Measurements from ENCODE around the gene IGFALS.

IGFALS gene

DNA sequence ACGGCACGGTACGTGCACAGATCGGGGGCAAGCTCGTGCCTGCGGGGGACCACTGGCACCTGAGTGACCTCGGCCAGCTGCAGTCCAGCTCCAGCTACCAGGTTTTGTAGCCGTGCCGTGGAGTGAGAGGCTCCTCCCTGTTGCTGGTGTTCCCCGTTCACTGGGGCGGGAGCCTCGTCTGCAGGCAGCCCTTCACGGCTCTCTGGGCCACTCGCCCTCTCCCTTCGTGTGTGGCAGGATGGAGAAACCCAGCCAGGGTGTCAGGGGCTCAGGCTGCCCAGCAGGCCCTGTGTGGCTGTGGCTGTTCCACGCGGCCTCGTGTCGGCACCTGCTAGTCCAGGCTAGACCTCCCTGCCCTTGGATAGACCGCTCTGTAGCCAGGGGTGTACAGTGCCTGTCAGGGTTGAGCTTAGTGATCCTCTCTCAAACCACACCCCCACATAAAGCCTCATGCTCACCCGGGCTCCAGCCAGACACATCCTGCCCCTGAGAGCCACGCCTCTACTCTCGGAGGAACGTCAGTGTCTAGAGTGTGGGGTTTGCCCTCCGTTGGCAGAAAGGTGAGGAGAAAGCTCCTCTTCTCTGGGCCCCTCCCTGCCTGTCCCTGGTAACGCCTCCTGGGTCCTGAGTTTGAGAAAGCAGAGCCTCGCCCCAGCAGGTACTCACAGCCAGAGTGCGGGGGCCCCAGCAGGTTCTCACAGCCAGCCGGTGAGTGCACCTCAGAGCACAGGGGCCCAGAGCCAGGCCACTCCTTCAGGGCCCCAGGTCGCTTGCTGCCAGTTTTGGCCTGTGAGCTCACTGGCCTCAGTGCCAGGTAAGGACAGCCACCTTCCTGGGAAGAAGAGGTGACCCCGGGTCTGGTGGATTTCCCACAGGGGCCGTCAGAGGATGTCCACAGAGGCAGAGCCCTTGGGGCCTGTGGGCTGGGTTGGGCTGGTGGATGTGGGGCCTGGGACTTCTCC, 49.8 kb downstream of the IGFALS start:
- no peaks in the 10 kb centered on the region for H3K27me3 ChIP-seq (replicated peaks in 2 of 5; ENCODE audit: control insufficient read depth in 4 of 5, insufficient read depth in 5 of 5, low read length in 4 of 5)
- ChIA-PET POLR2A (no interaction called here), CTCF (interaction anchor here (0.7 to 1.0 kb wide), 3 partner anchors 38 to 192 kb away, joined by 3 to 4 read pairs (median 3); no protein-coding TSS in a partner anchor)
- 97% methylated on average over 23 of the region's 32 CpGs for WGBS (ENCODE audit: insufficient coverage)
- DNase-seq = no peak
- H3K27ac ChIP-seq (ENCODE audit: insufficient read depth in 1 of 2, low read depth in 1 of 2, low read length in 2 of 2, poor library complexity in 1 of 2, severe bottlenecking in 2 of 2) = no peak overlapping the region
- peaks cover 0 to 6% (median 0%) of the 10 kb centered on the region in 5 experiments for H3K9me3 ChIP-seq (ENCODE audit: control extremely low read depth in 1 of 5, control insufficient read depth in 4 of 5, insufficient read depth in 2 of 5, low read depth in 1 of 5, low read length in 4 of 5)
- peaks cover 0 to 78% (median 38%) of the 10 kb centered on the region in 4 experiments for H3K36me3 ChIP-seq (ENCODE audit: control insufficient read depth in 4 of 4, insufficient read depth in 4 of 4, low read length in 3 of 4)
- H3K4me1 ChIP-seq (ENCODE audit: control extremely low read depth in 1 of 4, control insufficient read depth in 4 of 4, insufficient read depth in 4 of 4, low read length in 3 of 4) = no peaks in the 10 kb centered on the region
- no peak overlapping the region for H3K4me3 ChIP-seq (ENCODE audit: control insufficient read depth in 1 of 7, extremely low read depth in 1 of 7, insufficient read depth in 4 of 7, low read depth in 2 of 7, low read length in 6 of 7)

DNA sequence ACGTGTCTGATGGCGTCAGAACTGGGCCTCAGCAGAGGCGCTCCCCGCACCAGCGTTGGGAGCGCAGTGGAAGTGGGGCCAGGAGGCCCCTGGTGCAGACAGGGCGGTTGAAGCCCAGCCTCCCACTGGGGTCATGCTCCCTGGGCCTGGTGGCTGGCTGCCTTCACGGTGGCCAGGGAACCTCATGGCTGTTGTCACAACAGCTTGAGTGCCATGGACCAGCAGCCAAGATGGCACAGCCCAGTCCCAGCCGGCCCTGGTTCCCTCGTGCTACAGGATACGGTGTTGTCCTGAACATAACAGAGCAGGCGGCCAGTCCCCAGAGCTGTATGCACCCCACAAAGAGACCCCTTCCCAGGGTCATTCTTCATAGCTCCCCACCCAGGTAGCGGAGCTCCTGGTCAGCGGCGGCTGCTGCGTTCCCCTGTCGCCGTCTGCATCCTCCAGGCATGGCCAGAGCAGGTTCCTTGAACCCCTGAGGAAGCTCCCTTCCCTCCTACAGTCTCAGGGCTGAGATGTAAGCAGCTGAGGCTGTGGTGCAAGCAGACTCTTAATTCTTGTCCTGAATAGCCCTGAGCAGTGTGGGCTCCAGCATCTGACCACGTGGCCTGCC, 51.8 kb downstream of the IGFALS start:
- ChIA-PET POLR2A (no interaction called here), CTCF (no interaction called here)
- DNase-seq = no peak
- Histone ChIP-seq H3K4me3 (ENCODE audit: control insufficient read depth in 1 of 7, extremely low read depth in 1 of 7, insufficient read depth in 4 of 7, low read depth in 2 of 7, low read length in 6 of 7) (no peak overlapping the region), H3K4me1 (ENCODE audit: control extremely low read depth in 1 of 4, control insufficient read depth in 4 of 4, insufficient read depth in 4 of 4, low read length in 3 of 4) (no peaks in the 10 kb centered on the region), H3K27me3 (replicated peaks in 2 of 5; ENCODE audit: control insufficient read depth in 4 of 5, insufficient read depth in 5 of 5, low read length in 4 of 5) (no peaks in the 10 kb centered on the region), H3K36me3 (ENCODE audit: control insufficient read depth in 4 of 4, insufficient read depth in 4 of 4, low read length in 3 of 4) (peaks cover 0 to 58% (median 27%) of the 10 kb centered on the region in 4 experiments), H3K27ac (ENCODE audit: insufficient read depth in 1 of 2, low read depth in 1 of 2, low read length in 2 of 2, poor library complexity in 1 of 2, severe bottlenecking in 2 of 2) (no peak overlapping the region), H3K9me3 (ENCODE audit: control extremely low read depth in 1 of 5, control insufficient read depth in 4 of 5, insufficient read depth in 2 of 5, low read depth in 1 of 5, low read length in 4 of 5) (peaks cover 0 to 9% (median 0%) of the 10 kb centered on the region in 5 experiments)
- WGBS (ENCODE audit: insufficient coverage) = 97% methylated on average over 18 of the region's 19 CpGs

DNA sequence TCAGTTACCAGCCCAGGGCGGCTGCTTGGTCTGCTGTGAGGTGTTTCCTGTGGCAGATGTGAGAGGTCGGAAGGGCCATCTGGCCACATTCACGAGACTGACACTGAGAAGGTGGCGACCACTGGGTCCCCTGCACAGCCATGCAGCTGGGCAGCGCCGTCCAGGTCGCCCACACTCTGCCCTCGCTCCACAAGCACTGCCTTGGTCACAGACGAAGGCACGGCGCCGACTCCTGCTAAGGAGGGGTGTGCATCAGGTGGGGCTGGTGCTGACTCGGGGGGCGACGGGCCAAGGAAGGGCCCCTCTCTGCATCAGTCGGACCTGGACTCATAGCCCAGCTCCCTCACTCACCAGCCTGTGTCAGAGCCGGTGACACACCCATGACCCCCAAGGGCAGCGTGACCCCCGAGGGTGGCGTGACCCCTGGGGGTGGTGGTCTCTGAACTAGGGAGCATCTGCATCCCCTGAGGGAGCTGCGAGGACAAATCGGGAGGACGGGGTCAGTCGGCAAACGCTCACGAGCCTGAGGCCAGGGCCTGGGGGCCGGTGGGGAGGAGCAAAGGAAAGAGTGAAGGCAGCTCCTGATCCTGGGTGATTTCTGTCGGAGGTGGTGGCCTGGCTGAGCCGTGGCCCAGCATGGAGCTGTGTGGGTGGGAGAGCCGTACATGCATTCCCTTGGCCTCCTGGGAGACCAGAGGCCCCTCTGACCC, 52.6 kb downstream of the IGFALS start:
- no peaks in the 10 kb centered on the region for H3K27me3 ChIP-seq (replicated peaks in 2 of 5; ENCODE audit: control insufficient read depth in 4 of 5, insufficient read depth in 5 of 5, low read length in 4 of 5)
- no peak for DNase-seq
- ChIA-PET CTCF (no interaction called here), POLR2A (no interaction called here)
- H3K9me3 ChIP-seq (ENCODE audit: control extremely low read depth in 1 of 5, control insufficient read depth in 4 of 5, insufficient read depth in 2 of 5, low read depth in 1 of 5, low read length in 4 of 5) = peaks cover 0 to 10% (median 0%) of the 10 kb centered on the region in 5 experiments
- 97% methylated on average over 26 of the region's 30 CpGs for WGBS (ENCODE audit: insufficient coverage)
- H3K27ac ChIP-seq (ENCODE audit: insufficient read depth in 1 of 2, low read depth in 1 of 2, low read length in 2 of 2, poor library complexity in 1 of 2, severe bottlenecking in 2 of 2) = no peak overlapping the region
- no peak overlapping the region for H3K4me3 ChIP-seq (ENCODE audit: control insufficient read depth in 1 of 7, extremely low read depth in 1 of 7, insufficient read depth in 4 of 7, low read depth in 2 of 7, low read length in 6 of 7)
- peaks cover 0 to 52% (median 23%) of the 10 kb centered on the region in 4 experiments for H3K36me3 ChIP-seq (ENCODE audit: control insufficient read depth in 4 of 4, insufficient read depth in 4 of 4, low read length in 3 of 4)
- H3K4me1 ChIP-seq (ENCODE audit: control extremely low read depth in 1 of 4, control insufficient read depth in 4 of 4, insufficient read depth in 4 of 4, low read length in 3 of 4) = no peaks in the 10 kb centered on the region
